ENCODE results near the gene MIS12.

DNA sequence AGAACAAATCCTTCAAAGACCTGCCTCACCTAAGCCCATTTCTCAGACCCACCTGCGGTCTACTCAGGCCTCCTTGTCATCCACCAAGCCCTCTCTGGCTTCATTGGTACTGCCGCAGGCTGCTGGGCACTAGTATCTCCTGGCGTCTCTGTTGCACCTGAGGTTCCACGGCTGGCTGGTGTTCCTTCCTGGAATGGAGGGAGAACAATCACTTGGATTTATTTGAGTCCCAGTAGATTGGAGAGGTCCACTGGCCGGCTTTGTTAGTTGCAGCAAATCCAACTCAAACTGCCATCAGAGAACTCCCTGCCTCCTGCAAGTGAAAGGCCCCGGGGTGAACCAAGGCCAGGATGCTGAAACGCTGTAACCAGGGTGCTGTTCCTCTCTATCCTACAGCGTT, 15.3 kb downstream of the MIS12 start:
- TF ChIP-seq, protein P1, sequence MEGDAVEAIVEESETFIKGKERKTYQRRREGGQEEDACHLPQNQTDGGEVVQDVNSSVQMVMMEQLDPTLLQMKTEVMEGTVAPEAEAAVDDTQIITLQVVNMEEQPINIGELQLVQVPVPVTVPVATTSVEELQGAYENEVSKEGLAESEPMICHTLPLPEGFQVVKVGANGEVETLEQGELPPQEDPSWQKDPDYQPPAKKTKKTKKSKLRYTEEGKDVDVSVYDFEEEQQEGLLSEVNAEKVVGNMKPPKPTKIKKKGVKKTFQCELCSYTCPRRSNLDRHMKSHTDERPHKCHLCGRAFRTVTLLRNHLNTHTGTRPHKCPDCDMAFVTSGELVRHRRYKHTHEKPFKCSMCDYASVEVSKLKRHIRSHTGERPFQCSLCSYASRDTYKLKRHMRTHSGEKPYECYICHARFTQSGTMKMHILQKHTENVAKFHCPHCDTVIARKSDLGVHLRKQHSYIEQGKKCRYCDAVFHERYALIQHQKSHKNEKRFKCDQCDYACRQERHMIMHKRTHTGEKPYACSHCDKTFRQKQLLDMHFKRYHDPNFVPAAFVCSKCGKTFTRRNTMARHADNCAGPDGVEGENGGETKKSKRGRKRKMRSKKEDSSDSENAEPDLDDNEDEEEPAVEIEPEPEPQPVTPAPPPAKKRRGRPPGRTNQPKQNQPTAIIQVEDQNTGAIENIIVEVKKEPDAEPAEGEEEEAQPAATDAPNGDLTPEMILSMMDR (conservative IDR thresholded peaks at IDR 0.05; ENCODE audit: low read length): no peak
- no peak for TF ChIP-seq EZH2phosphoT487 (IDR thresholded peaks at IDR 0.05; ENCODE audit: borderline replicate concordance)

Data from Loucy (cell line).